ENCODE results near the gene AURKAIP1. TPM values are rescaled to one million over a fixed set of nuclear protein-coding genes. Genes with fewer than 3 reads are reported as not detected.

The AURKAIP1 gene
- total and polyA plus RNA-seq, 2 donors from 2014 or later: 111 to 359 TPM

DNA sequence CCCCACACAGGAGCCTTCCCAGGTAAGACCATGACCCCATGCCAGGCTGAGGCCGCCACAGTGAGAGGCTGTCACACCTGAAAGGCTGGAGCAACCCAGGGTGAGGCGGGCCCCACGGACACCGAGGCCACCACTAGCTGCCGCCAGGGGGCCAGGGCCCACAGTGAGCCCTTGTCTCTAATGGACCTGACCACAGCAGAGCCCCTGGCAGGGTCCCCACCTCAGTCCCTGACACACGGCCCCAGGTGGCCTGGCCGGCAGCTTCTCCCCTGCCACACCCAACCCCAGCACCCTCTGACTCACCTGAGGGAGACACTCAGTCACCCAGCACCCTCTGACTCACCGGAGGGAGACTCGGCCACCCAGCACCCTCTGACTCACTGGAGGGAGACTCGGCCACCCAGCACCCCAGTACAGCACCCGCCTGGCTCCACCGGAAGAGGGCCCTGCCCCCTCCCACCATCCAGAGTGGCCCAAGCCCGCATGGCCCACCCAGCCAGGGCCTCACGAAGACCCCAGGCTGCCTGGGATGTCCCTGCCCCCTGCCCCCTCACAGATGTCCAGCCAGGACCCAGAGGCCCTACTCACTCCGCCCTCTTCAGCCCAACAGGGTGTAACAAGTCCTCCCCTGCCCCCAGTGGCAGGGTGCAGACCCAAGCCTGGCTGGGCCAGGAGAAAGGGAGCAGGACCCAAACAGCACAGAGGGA lies 30.2 kb downstream of the AURKAIP1 start:
- Histone ChIP-seq H3K27ac (ENCODE audit: low read depth in 2 of 2, low read length in 2 of 2) (no peak overlapping the region), H3K4me1 (ENCODE audit: control insufficient read depth in 2 of 3, insufficient read depth in 2 of 3, low read depth in 1 of 3, low read length in 3 of 3) (peaks cover 0 to 24% (median 0%) of the 10 kb centered on the region in 3 donors)

DNA sequence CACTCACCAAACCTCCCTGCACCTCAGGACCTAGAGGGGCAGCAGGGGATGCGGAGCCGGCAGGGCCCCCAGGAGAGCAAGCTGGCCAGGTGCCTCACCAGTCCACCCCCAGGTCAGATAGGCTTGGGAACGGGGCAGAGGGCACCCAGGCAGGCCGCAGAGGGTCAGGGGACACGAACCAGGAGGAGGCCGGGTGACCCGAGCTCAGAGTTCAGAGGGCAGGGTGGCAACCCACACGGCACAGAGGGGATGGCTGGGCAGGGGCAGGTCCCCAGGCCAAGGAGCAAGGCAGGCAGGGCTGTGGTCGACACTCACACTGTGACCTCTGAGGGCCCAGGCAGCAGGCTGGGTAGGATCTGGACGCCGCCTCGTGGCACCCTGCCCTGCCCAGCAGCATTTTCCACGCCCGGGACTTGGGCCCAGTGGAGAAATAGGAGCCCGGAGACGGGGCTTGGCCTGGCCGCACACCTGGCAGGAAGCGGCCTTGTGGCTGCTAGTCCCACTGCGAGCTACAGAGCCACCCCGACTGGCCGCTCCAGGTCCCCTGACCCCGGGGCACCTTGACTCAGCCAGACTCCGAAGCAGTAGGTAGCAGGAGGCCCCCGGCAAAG lies 31.1 kb downstream of the AURKAIP1 start:
- Histone ChIP-seq H3K27me3 (ENCODE audit: control insufficient read depth, insufficient read depth, low read length) (no peaks in the 10 kb centered on the region), H3K36me3 (ENCODE audit: control insufficient read depth in 2 of 3, insufficient read depth in 3 of 3, low read length in 3 of 3) (peaks cover 4 to 12% (median 11%) of the 10 kb centered on the region in 3 donors), H3K27ac (ENCODE audit: low read depth in 2 of 2, low read length in 2 of 2) (no peak overlapping the region), H3K9me3 (ENCODE audit: control insufficient read depth in 2 of 3, insufficient read depth in 1 of 3, low read length in 3 of 3) (no peaks in the 10 kb centered on the region), H3K9ac (ENCODE audit: low read length in 3 of 3) (no peak overlapping the region), H3K4me3 (ENCODE audit: low read length in 3 of 3) (no peak overlapping the region), H3K4me1 (ENCODE audit: control insufficient read depth in 2 of 3, insufficient read depth in 2 of 3, low read depth in 1 of 3, low read length in 3 of 3) (peaks cover 0 to 24% (median 0%) of the 10 kb centered on the region in 3 donors)
- DNase-seq (no peak), FAIRE-seq (no peak)
- TF ChIP-seq, protein P1, sequence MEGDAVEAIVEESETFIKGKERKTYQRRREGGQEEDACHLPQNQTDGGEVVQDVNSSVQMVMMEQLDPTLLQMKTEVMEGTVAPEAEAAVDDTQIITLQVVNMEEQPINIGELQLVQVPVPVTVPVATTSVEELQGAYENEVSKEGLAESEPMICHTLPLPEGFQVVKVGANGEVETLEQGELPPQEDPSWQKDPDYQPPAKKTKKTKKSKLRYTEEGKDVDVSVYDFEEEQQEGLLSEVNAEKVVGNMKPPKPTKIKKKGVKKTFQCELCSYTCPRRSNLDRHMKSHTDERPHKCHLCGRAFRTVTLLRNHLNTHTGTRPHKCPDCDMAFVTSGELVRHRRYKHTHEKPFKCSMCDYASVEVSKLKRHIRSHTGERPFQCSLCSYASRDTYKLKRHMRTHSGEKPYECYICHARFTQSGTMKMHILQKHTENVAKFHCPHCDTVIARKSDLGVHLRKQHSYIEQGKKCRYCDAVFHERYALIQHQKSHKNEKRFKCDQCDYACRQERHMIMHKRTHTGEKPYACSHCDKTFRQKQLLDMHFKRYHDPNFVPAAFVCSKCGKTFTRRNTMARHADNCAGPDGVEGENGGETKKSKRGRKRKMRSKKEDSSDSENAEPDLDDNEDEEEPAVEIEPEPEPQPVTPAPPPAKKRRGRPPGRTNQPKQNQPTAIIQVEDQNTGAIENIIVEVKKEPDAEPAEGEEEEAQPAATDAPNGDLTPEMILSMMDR (IDR thresholded peaks at IDR 0.05; ENCODE audit: borderline replicate concordance, extremely low read depth, insufficient read depth): no peak
- intact Hi-C loops (cut with DNase I): no loop called here

More for the DNA sequence above, 30.2 kb downstream of the AURKAIP1 start:
- no peak overlapping the region for H3K9ac ChIP-seq (ENCODE audit: low read length in 3 of 3)
- DNase-seq (no peak), FAIRE-seq (no peak)
- H3K4me3 ChIP-seq (ENCODE audit: low read length in 3 of 3): no peak overlapping the region
- H3K36me3 ChIP-seq (ENCODE audit: control insufficient read depth in 2 of 3, insufficient read depth in 3 of 3, low read length in 3 of 3): peaks cover 4 to 12% (median 11%) of the 10 kb centered on the region in 3 donors
- H3K27me3 ChIP-seq (ENCODE audit: control insufficient read depth, insufficient read depth, low read length): no peaks in the 10 kb centered on the region
- intact Hi-C loops (cut with DNase I): no loop called here
- H3K9me3 ChIP-seq (ENCODE audit: control insufficient read depth in 2 of 3, insufficient read depth in 1 of 3, low read length in 3 of 3): no peaks in the 10 kb centered on the region
- TF ChIP-seq, protein P1 (IDR thresholded peaks at IDR 0.05; ENCODE audit: borderline replicate concordance, extremely low read depth, insufficient read depth): no peak

DNA sequence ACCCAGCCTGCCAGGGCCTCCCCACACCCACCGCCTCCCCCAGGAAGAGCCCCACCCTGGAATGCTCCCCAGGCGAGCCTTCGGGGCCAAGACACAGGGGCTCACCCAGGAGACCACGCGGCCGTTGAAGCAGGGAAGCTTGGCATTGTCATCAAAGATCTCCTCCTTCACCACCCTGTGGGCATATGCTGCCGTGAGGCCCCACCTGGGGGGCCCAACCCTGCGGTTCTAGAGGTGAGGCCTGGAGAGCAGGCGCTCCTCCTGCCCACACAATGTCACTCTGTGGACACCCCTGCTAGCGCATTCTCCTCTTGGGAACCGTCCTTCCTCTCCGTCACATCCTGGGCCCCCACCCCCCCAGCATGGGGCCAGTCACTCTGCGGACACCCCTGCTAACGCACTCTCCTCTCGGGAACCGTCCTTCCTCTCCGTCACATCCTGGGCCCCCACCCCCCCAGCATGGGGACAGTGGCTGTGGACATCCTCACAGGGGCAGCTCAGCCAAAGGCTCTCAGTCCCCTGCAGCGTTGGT lies 32.4 kb downstream of the AURKAIP1 start:
- DNase-seq: no peak
- Histone ChIP-seq H3K27ac (ENCODE audit: low read depth in 2 of 2, low read length in 2 of 2) (no peak overlapping the region), H3K9me3 (ENCODE audit: control insufficient read depth in 2 of 3, insufficient read depth in 1 of 3, low read length in 3 of 3) (no peaks in the 10 kb centered on the region), H3K4me3 (ENCODE audit: low read length in 3 of 3) (no peak overlapping the region), H3K27me3 (ENCODE audit: control insufficient read depth, insufficient read depth, low read length) (no peaks in the 10 kb centered on the region), H3K4me1 (ENCODE audit: control insufficient read depth in 2 of 3, insufficient read depth in 2 of 3, low read depth in 1 of 3, low read length in 3 of 3) (peaks cover 0 to 16% (median 0%) of the 10 kb centered on the region in 3 donors), H3K9ac (ENCODE audit: low read length in 3 of 3) (no peak overlapping the region), H3K36me3 (ENCODE audit: control insufficient read depth in 2 of 3, insufficient read depth in 3 of 3, low read length in 3 of 3) (peaks cover 4 to 12% (median 11%) of the 10 kb centered on the region in 3 donors)
- TF ChIP-seq, protein P1 (IDR thresholded peaks at IDR 0.05; ENCODE audit: borderline replicate concordance, extremely low read depth, insufficient read depth): no peak
- no peak for FAIRE-seq
- intact Hi-C loops (cut with DNase I): no loop called here

Data from kidney (tissue), 14 donors.